NK-92 (cell line): Measurements from ENCODE around the gene GPBP1.
"Not testable (repeated sequence)": the region's sequence is repeated elsewhere in the genome, so short reads cannot be mapped to it uniquely, and the experiment has no call there.

Source experiments
- DNase-seq: peaks from one replicate; lab custom pipeline; 2025; ENCODE audit not compliant: unreplicated experiment; lab: John Stamatoyannopoulos, UW

GPBP1 gene, protein sequence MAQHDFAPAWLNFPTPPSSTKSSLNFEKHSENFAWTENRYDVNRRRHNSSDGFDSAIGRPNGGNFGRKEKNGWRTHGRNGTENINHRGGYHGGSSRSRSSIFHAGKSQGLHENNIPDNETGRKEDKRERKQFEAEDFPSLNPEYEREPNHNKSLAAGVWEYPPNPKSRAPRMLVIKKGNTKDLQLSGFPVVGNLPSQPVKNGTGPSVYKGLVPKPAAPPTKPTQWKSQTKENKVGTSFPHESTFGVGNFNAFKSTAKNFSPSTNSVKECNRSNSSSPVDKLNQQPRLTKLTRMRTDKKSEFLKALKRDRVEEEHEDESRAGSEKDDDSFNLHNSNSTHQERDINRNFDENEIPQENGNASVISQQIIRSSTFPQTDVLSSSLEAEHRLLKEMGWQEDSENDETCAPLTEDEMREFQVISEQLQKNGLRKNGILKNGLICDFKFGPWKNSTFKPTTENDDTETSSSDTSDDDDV

DNA sequence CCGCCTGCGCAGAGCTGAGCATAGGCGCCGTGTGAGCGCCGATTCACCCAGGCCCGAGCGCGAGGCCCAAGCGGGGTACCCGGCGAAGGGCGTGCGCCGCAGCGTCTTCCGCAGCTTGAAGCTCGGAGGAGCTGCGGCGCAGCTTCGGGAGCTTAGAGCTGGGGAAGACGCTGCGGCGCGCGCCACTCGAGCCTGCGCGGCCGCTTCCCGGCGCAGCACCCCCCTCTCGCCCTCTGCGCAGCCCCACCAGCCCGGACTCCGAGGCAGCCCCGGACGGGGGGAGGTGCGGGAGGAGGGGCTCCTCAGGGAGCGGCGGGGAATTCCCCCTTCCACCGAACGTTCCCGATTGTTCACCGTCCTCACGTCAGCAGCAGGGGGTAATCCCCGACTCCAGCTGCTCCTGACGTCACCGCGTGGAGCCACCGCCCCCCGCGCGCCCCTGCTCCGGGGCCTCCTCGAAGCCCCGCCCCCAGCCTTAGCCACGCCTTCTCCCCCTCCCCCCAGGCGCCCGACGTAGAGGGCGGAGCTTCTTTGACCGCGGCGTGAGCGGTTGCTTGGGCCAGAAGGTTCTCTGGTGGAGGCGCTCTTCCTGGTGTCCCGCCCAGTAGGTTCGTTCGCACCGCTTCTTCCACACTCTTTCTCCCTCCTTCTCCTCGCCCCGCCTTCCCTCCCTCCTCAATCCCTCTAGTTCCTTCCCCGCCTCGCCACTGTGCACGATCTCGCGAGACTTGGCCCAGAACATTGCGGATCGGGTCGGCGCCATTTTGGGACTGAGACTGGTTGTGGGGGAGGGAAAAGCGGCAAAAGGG lies at the start of gene GPBP1:
GPBP1 (plus strand) TSS at position 741 of the 809 bp plus-strand sequence. CDS start 40,072 bp downstream, outside the sequence.
- peak; percentile 95 for DNase-seq

DNA sequence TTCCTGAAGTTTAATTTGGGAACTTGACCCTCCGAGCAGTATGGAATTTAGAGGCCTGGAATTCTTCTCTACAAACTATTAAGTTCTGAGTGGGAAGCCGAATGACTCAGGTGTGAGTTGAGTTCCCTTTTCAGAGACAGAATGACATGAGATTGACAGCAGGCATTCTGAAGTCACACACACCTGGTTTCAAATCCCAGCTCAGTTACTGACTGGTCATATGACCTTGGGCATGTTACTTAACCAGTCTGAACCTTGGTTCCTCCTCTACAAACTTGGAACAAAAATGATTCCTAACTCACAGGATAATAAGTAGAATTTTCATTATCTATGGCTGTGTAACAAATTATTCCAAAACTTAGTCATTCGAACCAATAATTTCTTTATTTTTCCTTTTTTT lies 45.5 kb upstream of the GPBP1 start:
- no peak for DNase-seq

DNA sequence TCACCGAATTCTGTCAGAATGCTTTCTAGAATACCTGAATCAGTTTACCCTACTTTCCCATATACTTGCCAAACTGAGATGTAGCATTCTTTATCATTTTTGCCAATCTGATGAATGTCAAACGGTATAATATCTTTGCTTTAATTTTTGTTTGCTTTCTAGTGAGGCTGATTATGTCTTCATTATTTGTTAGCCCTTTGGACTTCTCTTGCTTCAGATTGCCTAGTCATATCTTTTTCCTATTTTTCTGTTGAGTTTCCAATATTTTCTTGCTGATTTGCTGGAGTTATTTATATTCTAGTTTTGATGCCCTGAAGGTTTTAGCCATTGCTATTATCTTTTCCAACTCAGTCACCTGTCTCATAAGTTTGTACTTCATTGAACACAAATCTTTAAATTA lies 40.3 kb upstream of the GPBP1 start:
- no peak for DNase-seq

DNA sequence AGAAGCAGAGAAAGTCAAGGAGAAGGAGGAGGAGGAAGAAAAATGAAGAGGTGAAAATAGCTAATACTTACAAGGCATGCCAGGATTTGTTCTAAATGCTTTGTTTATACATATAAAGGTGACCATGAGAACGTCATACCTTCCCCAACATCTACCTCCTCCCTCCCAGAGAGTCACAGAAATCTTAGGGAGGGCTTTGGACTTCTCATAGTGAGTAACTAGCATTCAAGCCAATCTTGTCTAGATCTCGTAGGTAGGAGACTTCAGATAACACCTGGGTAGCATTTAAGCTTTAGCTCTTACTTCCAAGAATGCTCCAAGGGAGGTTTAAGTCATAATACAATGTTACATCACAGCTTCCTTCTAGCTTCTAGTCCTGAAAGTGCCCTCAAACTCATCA lies 36.5 kb upstream of the GPBP1 start:
- no peak for DNase-seq

DNA sequence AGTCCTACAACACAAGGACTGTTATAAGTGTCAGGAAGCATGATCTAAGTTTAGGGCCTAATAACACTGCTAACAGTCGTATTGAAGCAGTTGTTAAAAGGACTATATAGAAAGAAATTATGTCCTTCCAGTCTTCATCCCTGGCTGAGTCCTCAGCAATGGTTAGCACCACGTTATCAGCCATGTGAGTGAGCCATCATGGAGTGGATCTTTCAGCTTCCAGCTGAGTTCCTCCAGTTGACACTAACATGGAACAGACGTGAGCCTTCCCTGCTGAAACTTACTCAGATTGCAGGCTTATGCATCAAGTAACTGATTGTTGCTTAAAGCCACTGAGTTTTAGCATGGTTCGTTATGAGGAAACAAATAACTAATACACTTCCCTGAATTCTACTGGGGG lies 21.5 kb upstream of the GPBP1 start:
- DNase-seq = no peak

DNA sequence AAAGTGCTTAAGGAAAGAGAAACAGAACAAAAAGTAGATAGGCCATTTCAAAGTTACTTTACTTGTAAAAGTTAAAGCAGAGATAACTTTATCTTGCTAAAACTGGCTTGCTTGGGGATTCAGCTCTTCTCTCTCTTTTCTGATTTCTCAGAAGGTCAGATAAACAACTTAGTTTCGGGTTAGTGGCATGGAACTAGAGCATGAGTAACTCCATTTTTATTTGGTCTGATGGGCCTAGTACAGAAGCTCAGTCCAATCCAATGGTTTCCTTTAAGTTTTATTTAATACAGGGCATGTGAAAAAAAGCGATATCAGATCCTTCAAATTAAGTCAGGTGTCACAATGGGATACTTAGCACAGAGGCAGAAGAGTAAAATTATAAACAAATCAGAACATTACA lies 18.8 kb upstream of the GPBP1 start:
- no peak for DNase-seq

DNA sequence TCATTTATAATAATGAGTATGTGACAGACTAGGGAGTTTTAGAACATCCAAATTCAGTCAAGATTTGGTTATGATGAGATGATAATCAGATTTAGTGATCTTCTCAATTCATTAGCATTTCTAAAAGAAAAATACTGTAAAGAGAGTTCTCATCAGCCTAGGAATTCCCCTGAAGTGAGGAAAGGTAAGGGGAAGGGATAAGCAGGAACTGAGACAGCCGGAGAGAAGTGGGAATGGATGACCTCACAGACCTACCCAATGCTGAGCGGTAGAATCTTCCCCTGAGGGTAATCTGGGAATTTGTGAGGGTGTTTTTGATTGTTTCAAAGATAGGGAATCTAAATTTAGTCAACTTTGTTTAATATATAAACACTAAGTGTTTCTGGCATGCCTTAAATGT lies 16.7 kb upstream of the GPBP1 start:
- DNase-seq = no peak

DNA sequence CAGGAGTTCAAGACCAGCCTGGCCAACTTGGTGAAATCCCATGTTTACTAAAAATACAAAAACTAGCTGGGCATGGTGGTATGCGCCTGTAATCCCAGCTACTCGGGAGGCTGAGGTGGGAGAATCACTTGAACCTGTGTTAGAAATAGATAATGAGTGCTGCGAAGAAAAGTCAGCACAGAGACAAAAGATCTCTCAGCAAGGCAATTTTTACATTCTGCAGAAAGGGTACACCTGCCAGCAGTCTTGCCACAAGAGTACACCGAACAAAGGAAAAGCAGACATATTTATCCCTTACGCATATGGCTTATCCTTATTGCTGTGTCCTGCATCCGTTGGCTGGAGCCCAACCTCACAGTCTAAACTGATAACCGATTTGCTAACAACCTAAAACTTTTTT lies 16.2 kb upstream of the GPBP1 start:
- DNase-seq = no peak

DNA sequence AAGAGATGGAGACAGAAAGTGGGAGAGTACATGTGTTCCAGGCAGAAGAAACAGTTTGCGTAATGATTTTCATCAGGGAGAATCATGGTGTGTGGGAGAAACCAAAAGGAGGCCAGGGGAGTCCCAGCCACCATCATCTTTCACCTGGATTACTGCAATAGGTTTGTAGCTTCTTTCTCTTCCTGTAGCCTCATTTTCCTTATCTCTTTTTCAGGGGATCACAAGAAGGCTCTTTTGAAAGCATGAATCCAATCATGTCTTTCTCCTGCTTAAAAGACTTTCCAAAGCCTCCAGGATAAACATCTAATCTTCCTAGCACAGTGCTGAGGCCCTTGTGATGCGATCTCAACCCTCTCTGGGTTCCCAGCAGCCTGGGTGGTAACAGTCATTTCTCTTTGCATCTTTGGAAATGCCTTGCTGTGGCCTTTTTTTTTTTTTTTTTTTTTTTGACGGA lies 10.3 kb upstream of the GPBP1 start:
- DNase-seq = no peak

DNA sequence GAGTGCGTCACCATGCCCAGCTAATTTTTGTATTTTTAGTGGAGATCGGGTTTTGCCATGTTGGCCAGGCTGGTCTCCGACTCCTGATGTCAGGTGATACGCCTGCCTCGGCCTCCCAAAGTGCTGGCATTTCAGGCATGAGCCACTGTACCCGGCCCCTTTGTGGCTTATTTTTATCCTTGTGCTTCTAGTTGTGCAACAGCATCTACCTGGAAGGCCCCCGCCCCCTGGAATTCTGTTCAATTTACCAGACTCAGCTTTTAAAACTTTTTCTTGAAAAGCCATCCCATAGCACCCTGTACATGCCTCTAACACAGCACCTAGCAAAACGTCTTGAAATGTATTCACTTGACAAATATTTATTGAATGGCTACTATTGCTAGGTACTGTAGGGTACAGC lies 9.7 kb upstream of the GPBP1 start:
- no peak for DNase-seq

DNA sequence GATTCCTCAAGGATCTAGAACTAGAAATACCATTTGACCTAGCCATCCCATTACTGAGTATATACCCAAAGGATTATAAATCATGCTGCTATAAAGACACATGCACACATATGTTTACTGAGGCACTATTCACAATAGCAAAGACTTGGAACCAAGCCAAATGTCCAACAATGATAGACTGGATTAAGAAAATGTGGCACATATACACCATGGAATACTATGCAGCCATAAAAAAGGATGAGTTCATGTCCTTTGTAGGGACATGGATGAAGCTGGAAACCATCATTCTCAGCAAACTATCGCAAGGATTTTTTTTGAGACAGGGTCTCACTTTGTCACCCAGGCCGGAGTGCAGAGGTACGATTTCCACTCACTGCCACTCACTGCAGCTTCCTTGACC lies 8.7 kb upstream of the GPBP1 start:
- DNase-seq = not testable (repeated sequence)

DNA sequence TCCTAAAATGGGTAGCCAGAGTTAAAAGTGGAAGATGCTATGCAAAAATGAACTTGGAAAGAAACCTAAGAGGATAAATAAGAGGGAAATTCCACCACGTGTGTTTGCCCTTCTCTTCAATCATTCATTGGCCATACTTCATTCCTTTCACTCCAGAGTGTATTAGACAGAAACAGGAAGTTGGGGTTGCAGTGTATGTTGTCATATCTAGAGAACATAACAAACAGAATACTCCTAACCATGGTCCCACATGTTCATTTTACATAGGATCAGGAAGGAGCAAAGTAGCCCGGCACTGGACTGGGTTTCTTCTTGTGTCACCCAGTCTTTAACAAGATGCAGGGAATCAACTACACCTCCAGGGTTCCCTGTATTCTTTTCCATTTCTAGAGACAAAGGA lies 7.6 kb upstream of the GPBP1 start:
- no peak for DNase-seq

DNA sequence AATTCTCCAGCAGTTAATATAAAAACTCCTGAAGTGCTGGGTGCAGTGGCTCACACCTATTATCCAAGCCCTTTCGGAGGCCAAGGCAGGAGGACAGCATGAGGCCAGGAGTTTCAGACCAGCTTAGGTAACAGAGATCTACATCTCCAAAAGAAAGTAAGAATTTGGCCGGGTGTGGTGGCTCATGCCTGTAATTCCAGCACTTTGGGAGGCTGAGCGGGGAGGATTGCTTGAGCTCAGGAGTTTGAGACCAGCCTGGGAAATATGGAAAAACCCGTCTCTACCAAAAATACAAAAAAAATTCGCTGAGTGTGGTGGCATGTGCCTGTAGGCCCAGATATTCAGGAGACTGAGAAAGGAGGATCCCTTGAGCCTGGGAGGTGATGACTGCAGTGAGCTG lies 6.7 kb upstream of the GPBP1 start:
- DNase-seq = no peak

DNA sequence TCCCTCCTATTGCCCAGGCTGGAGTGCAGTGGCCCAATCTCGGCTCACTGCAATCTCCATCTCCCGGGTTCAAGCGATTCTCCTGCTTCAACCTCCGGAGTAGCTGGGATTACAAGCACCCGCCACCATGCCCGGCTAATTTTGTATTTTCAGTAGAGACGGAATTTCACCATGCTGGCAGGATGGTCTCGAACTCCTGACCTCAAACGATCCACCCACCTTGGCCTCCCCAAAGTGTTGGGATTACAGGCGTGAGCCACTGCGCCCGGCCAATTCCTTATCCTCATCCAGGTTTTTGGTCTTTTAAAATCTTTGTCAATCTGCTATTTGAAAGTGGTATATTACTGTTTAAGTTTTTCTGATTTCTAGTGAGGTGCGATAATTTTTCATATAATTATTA lies 3.7 kb upstream of the GPBP1 start:
- DNase-seq = not testable (repeated sequence)

DNA sequence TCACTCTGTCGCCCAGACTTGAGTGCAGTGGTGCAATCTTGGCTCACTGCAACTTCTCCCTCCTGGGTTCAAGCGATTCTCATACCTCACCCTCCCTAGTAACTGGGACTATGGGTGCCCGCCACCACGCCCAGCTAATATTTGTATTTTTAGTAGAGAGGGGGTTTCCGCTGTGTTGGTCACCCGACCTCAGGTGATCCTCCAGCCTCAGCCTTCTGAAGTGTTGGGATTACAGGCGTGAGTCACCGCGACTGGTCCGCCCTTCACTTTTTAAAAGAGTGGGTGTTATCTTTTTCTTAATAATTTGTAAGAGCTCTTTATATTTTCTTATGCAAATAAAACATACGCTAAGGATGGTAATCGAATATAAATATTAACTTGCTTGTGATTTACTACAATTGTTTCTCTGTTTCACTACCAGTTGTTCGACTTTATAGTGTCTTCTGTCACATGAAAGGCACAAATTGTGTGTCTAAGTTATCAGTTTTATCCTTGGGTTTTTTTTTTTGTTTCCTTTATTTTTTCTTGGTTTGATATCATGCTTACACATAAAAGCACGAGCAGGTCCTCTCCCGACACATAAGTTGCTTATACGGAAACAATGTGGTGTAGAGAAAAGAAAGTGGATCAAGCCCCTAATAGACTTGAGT lies 1.9 kb upstream of the GPBP1 start:
- DNase-seq = no peak

DNA sequence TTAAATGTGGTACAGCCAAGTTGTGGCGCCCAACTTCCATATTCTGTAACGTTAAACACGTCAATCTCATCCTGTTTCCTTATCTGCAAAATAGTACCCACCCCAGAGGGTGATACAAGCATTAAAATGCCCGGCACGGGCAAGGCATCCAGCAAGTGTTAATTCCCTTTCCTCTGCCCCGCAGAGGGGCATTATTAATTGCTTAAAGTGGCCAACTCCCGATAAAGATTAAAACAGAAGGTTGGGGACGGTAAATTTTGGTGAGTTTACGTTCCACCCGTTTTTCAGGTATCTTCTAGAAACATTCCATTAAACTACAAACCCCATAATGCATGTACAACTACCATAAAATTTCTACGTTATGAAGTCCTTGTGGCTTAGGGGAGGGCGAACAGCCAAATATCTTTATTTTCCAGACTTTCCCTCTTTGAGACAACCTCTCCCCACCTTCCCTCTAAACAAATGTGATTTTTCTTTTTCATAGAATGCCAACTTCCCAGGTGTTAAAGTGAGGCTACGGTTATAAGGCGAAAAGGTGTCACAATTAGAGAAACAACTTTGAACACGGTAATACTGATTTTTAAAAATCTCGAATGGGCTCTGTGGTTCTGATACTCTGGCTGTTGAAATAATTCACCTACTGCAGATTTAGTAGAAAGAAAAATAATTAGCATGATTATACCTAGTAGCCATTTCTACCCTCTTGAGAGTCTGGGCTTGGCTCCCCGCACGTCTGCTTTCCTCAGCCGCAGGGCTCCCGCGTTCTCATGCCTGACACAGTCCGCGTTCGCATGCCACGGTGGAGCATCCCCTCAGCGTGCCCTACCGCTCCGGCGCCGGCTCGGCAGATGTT lies 1.2 kb upstream of the GPBP1 start:
- DNase-seq = no peak

DNA sequence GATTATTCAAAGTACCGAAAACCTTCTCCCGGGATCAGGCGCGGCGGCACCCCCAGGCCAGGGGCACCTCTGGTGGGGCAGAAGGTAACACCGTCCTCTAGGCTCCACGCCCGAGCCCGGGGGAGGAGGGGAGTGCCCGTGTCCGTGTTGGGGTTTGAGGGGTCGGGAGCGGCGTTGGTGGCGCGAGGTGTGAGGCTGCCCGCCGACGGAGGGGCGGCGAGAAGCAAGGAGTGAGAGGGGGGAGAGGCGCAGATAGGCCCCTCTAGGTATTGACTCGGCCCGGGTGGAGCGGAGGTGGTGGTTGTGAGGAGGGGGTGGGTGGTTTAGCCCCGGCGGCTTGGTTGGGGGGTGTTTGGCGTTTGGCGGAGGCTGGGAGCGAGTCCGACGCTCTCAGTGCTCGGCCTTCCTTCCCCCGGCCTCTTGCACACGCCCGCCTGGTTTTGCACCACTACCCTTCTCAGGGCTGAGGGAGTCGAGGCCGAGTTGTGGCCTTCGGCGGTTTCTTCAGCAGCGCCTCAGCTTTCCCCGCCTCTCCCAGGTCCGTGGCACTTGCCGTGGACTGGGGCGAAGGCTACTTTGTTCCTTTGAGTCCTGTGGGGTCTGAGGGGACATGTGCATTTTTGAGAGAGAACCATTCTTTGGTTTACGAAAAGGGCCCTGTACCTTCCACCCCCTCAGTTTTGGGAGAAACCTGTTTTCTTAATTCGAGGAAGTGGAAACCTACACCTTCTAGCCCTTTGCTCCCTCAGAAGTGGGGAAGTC lies 450 bp downstream of the GPBP1 start:
- no peak for DNase-seq

DNA sequence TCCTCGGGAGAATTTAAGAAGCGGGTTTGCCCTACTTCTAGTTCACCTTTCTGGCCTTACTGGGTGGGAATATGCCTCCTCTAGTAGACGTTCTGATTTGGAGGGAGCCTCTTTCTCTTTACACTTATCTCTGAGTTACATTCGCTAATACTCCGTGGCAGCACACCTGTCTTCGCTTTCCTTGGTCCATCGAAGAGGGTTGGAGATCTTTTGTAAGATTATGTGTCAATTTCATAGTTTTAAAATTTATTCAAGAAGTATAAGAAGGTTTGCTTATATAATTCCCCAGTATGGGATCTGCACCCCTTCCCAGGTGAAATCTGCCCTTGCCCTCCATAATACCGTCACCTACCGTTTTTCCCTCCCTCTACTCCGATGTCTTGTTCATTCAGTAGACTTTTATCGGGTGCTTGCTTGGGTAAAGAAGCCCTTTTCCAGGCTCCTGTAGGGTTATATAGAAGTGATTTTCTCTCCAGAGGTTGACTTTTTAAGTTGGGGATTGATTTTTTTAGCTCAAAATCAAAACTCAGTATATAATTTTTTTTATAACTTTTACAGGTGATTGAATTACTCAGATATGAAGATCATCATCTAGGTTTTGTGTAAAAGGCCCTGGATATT lies 1.1 kb downstream of the GPBP1 start:
- DNase-seq = no peak

DNA sequence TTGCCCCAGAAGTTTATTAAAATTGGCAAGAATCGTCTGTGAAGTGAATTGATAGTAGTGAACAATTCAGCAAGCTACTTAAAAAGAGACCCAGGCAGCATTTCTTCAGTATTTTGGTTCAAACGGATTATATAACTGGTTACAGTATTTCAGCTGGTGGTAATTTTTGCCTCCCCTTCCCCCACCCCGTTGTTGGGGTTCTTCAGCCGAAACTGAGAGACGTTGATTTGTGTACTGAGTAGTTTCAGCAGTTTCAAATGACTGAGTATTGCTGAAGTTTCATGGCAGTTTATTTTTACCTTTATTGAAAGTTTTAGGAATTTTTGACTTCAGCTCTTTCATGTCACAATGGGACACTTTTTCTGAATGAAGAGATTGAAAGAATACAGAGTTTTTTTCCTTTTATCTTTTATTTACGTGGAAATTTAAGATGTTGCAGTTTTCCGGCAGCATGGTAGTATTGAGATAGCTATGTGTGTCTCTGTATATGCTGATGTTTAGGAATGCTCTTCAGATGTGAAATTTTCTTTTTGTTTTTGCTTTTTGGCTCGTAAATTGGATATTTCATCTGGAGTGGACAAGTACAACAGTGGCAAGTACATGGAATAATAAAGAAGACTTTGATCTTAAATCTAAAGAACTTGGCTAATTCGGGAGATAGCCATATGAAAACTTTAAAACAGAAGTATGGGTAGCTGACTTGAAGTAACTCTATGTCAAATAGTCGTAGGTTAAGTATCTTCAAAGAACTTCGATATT lies 1.9 kb downstream of the GPBP1 start:
- DNase-seq = no peak
